ENCODE data around the gene SERPINA10.

DNA sequence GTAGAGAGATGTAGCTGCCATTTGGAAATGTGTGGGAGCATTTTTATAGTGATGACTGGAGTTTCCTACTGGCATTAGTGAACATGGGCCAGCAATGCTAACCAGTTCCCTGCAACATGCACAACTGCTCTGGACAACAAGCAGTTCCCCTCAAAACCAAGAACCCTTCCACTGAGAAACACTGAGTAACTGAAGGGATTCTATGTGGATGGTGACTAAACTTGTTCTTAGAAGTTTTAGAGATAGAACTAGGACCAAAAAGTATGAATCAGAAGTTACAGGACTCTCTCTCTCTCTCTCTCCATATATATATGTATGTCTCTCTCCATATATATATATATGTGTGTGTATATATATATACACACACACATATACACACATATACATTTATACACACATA is 7.9 kb downstream of the SERPINA10 start:
- no peak for TF ChIP-seq POLR2AphosphoS5 (IDR thresholded peaks at IDR 0.05)
- TF ChIP-seq EP300 (IDR thresholded peaks at IDR 0.05), result no peak
- TF ChIP-seq CTCF (IDR thresholded peaks at IDR 0.05), result no peak
- no peak for TF ChIP-seq POLR2A (IDR thresholded peaks at IDR 0.05)

Data from gastroesophageal sphincter (tissue), 3 donors.